ENCODE measurements around the gene OR51B6.
"Not testable (repeated sequence)": the region's sequence is repeated elsewhere in the genome, so short reads cannot be mapped to it uniquely, and the experiment has no call there.

OR51B6 gene, protein sequence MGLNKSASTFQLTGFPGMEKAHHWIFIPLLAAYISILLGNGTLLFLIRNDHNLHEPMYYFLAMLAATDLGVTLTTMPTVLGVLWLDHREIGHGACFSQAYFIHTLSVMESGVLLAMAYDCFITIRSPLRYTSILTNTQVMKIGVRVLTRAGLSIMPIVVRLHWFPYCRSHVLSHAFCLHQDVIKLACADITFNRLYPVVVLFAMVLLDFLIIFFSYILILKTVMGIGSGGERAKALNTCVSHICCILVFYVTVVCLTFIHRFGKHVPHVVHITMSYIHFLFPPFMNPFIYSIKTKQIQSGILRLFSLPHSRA

DNA sequence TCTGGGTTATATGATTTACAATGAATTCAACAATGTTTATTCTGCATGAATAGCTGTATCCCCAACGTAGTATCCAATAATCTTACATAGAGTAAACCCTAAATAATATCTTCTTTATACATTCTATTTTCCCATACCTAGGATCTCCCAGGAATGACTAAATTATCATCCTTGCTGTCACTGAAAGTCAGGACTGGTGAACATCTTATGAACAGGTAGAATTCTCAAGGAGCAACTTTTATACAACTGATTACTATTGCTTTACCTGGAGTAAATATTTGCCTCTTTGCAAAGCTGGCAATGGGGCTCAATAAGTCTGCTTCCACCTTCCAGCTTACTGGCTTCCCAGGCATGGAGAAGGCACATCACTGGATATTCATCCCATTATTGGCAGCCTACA lies at the start of gene OR51B6:
OR51B6 (plus strand) TSS at position 301 of the 400 bp plus-strand sequence; CDS start at position 301, 0 bp downstream.
- DNase-seq, result no peak

DNA sequence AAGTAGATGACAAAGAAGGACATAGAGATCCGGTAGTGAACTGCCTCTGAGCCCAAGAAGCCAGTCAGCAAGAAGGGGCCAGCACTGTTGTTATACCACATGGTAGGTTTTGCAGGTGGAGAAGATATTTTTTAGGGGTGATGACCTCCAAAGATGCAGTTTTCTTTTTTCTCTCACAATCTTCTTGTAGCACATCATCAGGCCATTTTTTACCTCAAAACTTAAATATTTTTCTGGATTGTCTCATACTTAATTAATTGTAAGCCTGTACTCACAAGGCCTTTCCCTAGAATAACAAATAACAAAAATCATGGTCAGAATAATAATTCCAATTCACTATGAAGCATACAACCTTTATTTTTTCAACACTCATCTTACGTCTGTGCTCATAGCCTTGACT lies 49.5 kb upstream of the OR51B6 start, which contains the start of gene OR51B4:
OR51B4 (minus strand) TSS at position 101 of the 400 bp plus-strand sequence; CDS start at position 101, 0 bp downstream.
- no peak for DNase-seq

DNA sequence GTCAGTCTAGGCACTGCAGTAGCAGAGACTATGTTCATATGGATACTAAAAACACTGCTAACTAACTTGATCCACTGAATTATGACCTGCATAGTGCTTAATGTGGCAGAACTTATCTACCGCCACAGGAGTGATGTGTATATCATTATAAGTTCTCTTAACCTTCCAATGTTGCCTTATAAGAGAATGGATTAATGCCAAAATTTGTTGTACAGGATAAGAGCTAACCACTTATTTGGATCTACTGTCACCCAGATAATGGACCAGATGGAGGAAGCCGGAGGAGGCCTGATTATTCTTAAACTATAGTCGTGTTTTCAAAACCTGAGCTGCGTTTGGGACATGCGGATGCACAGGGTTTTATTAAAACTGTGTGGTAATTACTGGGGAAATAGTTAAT lies 47.7 kb upstream of the OR51B6 start:
- DNase-seq, result no peak

DNA sequence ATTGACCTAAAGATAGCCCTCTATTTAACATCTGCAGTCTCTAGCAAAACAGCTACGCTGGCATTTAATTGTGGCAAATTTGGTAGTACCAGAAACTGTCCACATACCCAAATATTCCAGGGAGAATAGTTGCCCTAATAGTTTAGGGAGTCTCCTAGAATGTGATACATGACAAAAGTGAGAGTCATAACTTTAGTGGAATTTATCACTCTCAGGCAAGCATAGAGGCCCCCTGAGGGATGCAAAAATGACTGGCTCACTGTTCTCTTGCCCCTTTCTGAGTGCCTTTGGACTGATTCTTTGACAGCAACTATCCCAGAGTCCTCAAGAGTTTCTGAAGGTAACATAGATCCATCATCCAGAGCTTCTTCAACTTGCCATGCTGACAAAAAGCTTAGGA lies 47.3 kb upstream of the OR51B6 start:
- no peak for DNase-seq

DNA sequence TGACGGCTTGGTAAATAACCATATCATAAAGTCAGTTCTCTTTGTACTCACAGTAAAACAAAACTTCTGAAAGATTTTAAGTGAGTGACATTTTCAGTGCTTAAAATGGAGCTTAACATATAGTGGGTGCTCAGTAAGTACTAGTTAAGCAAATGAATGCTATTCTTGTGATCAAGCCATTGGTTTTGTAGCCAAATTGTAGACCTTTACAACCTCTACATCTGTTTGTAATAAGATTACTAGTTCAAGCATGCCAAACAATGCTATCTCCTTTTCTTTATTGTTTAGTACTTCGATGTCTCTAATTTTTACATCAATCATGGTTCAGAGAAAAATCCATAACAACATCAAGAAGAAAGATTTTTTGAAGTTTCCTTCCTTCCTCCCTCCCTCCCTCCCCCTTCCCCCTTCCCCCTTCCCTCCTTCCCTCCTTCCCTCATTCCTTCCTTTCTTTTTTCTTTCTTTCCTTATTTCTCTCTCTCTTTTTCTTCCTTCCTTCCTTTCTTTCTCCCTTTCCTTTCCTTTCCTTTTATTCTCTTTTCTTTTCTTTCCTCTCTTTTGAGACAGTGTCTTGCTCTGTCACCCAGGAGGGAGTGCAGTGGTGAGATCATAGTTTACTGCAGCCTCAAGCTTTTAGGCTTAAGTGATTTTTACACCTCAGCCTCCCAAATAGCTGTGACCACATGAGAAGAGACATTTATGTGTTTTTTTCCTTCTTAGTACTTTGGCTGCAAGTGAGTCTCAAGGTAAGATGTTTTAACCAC lies 43.9 kb upstream of the OR51B6 start:
- no peak for DNase-seq

DNA sequence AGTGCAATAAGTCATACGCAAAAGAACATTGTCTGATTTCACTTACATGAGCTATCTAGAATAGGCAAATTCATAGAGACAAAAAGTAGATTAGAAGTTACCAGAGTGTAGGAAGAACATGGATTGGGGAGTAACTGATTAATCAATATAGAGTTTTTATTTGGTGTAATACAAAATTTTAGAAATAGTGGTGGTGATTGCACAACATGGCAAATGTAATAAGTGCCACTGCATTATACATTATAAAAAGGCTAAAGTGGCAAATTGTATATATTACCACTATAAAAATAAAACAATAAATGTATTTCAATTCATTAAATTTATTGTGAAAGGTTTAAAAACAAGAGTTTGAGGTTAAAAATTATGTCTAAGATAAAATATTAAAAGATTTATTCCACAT lies 40.9 kb upstream of the OR51B6 start:
- DNase-seq, result no peak

DNA sequence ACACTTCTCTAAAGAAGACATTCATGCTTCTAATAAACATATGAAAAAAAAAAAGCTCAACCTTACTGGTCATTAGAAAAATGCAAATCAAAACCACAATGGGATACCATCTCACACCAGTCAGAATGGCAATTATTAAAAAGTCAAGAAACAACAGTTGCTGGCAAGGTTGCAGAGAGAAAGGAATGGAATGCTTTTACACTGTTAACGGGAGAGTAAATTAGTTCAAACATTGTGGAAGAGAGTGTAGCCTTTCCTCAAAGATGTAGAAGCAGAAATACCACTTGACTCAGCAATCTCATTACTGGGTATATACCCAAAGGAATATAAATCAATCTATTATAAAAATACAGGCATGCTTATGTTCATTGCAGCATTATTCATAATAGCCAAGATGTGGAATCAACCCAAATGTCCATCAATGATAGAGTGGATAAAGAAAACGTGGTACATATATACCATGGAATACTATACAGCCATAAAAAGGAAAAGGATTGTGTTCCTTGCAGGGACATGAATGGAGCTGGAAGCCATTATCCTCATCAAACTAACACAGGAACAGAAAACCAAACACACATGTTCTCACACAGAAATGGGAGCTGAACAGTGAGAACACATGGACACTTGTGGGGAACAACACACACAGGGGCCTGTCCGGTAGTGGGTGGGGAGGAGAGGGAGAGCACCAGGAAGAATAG lies 37.8 kb upstream of the OR51B6 start:
- not testable (repeated sequence) for DNase-seq

DNA sequence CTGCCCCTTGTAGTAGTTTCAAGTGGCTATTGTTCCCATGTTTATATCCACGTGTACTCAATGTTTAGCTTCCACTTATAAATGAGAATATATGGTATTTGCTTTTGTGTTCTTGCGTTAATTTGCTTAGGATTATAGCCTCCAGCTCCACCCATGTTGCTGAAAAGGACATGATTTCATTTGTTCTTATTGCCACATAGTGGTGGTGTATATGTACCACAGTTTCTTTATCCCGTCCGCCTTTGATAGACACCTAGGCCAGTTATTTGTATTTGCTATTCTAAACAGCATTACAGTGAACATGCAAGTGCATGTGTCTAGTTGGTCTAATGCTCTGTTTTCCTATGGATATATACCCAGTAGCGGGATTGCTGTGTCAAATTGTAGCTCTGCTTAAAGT lies 34.0 kb upstream of the OR51B6 start:
- DNase-seq, result no peak

DNA sequence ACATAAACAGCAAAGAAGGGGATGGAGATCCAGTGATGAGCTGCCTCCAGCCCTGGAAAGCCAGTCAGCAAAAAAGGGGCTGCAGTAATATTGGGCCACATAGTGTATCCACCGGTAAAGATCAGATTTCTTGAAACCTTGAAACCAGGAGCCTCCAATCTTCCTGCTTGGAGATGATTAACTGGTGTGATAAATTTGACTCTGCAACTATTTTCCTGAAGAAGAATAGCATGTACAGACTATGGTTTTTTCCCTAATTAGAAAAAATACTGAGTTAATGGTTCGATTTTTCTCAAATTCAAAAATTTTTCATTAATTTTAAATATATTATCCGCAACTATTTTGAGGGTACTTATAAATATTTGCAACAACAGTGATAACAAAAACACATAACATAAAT lies 27.1 kb upstream of the OR51B6 start, which contains the start of gene OR51B2:
OR51B2 (minus strand) TSS at position 101 of the 400 bp plus-strand sequence; CDS start at position 101, 0 bp downstream.
- DNase-seq, result no peak

DNA sequence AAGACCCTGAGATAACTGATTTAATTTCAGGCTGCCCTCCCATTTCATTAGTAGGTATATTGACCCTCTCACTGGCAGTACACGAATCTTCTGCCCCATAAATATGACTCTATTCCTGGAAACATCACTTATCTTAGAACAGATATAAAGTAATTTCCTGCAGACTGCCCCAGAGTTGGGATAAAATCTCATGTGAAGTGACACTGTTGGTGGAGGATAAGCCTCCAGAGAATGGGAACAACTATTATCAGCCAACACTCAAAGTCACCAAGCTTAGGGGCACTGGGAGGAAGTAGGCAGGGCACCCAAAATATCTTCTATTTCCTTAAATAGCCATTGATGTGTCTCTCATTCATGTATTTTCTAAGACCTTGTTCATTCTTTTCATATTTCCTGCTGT lies 16.1 kb upstream of the OR51B6 start:
- no peak for DNase-seq

DNA sequence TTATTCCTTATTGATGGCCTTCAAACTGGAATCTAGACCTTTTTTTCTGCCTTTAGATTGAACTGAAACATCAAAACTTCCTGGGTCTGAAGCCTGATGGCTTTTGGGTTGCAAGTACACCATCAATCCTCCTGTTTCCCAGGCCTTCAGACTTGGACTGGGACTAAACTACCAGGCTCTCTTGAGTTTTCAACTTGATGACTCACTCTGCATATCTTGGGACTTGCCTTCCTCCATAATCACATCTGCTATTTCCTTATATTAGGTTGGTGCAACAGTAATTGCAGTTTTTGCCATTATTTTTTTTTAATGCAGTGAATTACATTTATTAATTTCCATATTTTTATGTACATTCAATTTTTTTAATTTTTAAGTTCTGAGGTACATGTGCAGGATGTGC lies 15.0 kb upstream of the OR51B6 start:
- no peak for DNase-seq

DNA sequence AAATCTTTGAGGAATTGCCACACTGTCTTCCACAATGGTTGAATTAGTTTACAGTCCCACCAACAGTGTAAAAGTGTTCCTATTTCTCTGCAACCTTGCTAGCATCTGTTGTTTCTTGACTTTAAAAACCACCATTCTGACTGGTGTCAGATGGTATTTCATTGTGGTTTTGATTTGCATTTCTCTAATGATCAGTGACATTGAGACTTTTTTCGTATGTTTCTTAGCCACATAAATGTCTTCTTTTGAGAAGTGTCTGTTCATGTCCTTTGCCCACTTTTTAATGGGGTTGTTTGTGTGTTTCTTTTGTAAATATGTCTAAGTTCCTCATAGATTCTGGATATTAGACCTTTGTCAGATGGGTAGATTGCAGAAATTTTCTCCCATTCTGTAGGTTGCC lies 14.1 kb upstream of the OR51B6 start:
- DNase-seq, result not testable (repeated sequence)

DNA sequence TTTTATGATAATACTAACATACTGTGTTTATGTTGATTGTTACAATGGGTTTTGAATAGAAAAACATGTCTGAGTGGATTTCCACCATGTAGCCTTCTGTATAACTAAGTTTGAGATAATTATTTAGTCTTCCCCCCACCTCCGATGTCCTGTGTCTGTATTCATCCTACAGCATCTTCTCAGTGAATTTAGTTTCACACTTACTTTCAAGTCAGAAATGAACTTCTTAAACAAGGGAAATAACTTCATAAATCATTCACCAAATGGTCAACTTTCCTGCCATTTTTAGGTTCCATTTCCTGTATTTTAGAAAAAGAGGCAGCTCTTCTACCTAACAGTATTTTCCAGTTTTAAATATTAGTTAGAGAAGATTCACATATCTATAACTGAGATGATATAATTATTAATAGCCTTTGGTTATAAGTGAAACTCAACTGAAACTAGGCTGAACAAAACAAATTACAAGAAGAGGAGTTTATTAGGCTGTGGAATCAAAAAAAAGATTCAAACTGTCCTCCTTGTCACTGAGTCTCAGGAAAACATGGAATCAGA lies 11.5 kb upstream of the OR51B6 start:
- DNase-seq, result no peak

DNA sequence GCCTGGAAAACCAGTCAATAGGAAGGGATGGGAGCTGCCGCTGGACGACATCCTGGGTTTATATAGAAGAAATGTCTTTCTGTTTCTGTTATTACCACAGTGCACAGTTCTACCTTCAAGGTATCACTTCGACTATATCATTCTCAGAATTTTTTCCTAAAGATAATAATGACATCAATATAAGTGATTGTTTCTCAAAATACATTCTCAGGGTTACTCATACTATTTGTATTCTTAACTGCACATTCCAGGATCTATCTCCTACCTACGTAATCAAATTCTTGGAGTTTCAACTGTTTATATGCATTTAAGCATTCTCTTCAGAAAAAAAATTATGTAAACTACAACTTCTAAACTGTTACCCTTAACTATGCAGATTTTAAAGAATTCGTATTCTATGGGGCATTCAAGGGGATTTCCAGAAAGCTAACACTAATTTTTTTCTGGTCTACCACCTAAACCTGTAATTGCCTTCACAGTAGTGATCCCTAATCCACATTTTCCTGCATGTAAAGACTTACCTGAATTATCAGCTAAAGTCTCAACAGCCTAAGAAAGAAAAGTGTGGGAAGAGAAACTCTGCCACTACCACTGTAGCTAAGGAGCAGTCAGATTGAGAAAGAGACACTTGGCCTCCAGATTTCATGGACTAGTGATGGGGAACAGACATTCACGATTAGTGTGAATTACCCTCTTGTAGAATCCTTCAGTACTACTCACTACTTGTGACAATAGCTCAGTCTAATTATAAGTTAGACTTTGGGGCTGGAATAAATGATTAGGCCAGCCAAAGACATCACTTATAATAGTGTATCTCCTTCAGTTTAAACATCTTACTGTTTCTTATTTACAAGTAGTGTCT lies 7.6 kb upstream of the OR51B6 start, which contains the start of gene OR51B5:
OR51B5 (minus strand) TSS at position 51 of the 862 bp plus-strand sequence; CDS start at position 51, 0 bp downstream.
- DNase-seq, result no peak

DNA sequence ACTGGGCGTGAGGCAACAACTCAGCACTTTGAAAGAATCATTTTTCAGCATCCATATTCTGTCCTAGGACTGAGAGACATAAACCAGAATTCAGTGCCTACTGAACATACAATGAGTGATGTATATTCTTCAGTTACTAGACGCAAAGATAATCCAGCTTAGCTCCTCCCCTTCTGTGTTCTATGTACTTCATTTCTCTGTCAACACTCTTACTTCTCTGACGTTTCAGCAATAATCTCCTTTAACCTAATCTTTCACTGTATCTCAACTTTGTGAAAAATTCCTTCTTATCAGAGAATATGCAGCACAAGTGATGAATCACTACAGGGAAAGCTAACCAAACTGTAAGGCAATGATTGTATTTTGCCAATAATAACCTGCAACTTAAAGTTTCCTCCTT lies 5.5 kb upstream of the OR51B6 start:
- DNase-seq, result no peak

DNA sequence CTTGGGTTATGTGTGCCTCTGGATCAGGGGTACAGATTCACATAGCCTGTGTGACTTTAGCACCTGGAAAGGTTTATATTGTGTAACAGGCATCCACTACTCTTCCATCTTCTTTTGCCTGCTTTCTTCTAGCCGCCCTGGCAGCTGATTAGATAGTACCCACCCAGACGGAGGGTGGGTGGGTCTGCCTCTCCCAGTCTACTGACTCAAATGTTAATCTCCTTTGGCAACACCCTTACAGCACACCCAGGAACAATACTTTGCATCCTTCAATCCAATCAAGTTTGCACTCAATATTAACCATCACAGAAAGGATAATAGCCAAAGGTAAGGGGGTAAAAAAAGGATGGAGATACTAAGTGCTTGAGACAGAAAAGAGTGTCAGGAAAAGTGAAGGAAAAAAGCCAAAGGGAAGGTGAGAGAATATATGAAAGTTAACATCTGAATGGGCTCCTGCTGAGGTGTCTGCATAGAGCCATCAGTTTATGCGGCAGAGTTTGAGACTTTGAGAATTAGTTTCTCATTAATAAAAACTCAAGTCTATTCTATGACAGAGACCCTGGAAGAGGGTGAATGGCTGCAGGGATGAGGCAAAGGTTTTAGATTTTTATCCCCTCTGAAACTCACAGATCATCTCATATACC lies 2.6 kb upstream of the OR51B6 start:
- DNase-seq, result no peak

DNA sequence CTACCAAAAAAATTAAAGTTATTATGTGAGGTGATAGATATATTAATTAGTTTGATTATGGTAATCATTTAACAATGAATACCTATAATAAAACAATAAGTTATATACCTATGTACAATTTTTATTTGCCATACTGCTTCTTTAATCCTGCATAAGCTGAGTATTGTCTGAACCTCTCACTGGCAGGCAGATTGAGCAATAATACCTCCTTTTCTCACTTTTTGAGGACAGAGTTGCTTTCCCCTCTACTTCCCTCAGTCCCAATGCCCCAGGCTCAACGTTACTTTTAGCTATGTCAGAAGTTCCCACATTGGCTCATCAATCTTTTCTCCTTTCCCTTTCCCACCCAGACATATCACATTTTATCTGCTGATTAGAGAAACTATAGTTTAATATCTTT lies 1.8 kb upstream of the OR51B6 start:
- no peak for DNase-seq

DNA sequence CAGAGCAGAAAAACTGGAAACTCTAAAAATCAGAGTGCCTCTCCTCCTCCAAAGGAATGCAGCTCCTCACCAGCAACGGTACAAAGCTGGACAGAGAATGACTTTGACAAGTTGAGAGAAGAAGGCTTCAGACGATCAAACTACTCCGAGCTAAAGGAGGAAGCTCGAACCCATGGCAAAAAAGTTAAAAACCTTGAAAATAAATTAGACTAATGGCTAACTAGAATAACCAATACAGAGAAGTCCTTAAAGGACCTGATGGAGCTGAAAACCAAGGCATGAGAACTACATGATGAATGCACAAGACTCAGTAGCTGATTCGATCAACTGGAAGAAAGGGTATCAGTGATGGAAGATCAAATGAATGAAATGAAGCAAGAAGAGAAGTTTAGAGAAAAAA lies 4.7 kb downstream of the OR51B6 start:
- not testable (repeated sequence) for DNase-seq

DNA sequence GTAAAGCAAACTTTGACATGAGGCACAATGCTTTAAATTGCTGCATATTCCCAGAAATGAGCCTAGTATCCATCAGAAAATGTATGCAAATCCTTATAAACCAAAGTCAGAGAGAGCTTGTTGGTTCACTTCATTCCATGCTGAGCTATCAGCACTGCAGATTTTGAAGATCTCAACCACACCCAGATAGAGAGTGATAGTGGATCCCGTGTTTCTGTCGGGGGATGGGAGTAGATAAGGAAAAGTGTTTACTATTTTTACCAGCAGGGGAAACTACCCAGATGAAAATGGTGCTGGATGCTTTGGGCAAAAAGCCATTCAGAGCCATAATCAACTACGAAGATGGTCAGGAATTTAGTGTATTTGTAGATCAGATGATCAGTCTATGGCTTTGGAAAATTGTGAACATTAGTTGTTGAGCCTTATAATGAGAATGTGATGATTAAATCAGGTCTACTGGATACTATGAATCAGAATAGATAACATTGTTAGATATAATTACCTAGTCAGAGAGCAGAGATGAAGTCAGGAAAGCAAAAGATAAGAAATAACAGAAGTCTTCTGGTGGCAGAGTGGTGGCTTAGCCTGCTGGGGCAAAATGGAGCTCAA lies 10.8 kb downstream of the OR51B6 start:
- no peak for DNase-seq

DNA sequence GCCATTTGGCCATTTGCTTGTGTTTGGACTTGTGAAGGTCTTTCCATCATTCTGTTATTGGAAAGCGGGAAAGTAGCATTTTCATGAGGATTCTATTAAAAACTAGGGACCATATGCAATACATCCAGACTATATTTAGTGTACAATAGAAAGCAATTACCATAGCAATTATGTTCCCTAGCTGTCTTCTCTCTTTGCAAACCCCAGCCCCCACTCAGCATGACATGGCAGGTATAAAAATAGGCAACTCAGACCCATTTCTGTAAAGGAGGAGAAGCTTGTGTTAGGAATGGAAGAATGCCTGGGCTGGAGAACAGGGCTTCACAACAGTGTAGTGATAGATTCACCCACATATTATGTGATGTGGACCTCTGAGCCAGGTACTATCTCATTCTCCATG lies 12.4 kb downstream of the OR51B6 start:
- no peak for DNase-seq

DNA sequence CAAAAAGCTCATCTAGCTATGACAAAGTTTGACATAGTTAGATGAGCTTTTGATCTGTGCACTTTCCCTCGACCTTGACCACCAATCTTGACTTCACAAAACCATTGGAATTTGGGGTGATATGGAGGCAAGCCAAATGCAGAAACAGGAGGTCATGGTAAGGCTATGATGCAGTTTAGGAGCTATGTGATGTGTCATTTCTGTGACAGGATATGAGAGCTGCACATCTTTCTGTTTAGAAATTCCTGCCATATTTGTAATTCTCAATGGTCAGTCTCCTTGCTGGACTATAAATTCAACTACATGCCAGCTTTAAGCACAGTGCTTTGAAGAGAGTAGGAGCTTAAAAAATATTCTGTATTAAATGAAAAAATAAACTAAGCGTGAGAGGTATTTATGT lies 12.9 kb downstream of the OR51B6 start:
- no peak for DNase-seq
